Measurements from ENCODE around the gene HYAL2.

GRCh38 chr3:50333744-50334328 lies 11.3 kb upstream of the HYAL2 start:
- no peak for TF ChIP-seq BCLAF1 (IDR thresholded peaks at IDR 0.05)
- TF ChIP-seq ETV6 (conservative IDR thresholded peaks at IDR 0.05 in 1 of 2, IDR thresholded peaks at IDR 0.05 in 1 of 2; ENCODE audit: borderline replicate concordance in 1 of 2, low read depth in 1 of 2) = no peak
- no peak for TF ChIP-seq ZNF687 (IDR thresholded peaks at IDR 0.05)
- TF ChIP-seq SIN3A (IDR thresholded peaks at IDR 0.05; ENCODE audit: low read depth, low read length) = no peak
- no peak for TF ChIP-seq CTCF (IDR thresholded peaks at IDR 0.05 in 2 of 3, conservative IDR thresholded peaks at IDR 0.05 in 1 of 3; ENCODE audit: control insufficient read depth in 2 of 3, extremely low read depth in 1 of 3, insufficient read depth in 1 of 3, low read depth in 3 of 3, low read length in 3 of 3)
- TF ChIP-seq POLR2A (IDR thresholded peaks at IDR 0.05; ENCODE audit: low read depth, low read length) = no peak
- no peak for TF ChIP-seq ZBTB33 (IDR thresholded peaks at IDR 0.05)
- no peak for TF ChIP-seq TCF3 (IDR thresholded peaks at IDR 0.05; ENCODE audit: borderline replicate concordance, insufficient read depth, low read depth, low read length)
- TF ChIP-seq SKIL (IDR thresholded peaks at IDR 0.05; ENCODE audit: low read depth, poor library complexity, severe bottlenecking) = no peak
- TF ChIP-seq POLR2AphosphoS5 (IDR thresholded peaks at IDR 0.05; ENCODE audit: low read length) = no peak
